ENCODE measurements around the gene CLDN17. TPM values are rescaled to one million over a fixed set of nuclear protein-coding genes. Genes with fewer than 3 reads are reported as not detected.

CLDN17 gene
- total RNA-seq, 1 donor from 2014 or later: not detected

DNA sequence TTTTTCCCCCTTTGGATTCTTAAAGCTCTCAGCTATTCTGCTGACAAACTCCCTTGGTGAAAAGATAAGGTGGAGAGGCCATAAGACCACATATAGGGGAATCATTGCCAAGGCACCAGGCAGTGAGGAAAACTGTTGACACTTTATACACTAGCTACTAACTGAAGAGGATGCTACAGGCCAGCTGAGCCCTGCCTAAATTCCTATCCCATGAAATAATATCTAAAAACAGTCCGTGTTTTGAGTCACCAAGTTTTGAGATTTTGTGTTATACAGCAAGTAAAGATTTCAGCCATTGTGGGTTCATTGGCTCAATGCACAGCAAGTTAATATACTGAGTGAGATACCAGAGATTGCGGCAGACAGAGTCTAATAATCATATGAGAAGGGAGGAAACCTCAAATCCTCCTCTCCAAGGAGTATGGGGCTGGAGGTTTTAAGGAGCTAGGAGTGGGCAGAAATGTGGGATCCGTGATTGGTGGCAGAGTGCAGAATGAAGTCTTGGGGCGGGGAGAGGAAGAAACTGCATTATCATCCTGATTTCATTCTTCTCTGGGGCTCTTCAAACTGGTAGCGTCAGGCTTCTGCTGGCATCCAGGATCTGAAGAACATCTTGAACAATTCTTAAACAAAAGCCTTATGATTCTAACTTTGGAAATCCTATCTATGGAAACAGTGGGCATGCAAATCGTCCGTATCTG lies 40.1 kb upstream of the CLDN17 start:
- H3K9me3 Mint-ChIP-seq: peaks cover 7% of the 10 kb centered on the region
- DNase-seq (ENCODE audit: low read depth, low spot score): no peak
- no peaks in the 10 kb centered on the region for H3K36me3 Mint-ChIP-seq (ENCODE audit: low read depth)
- peak overlapping the region; percentile 96 for H3K27ac Mint-ChIP-seq (ENCODE audit: unreplicated experiment)
- no peak overlapping the region for H3K4me3 Mint-ChIP-seq
- peaks cover 27% of the 10 kb centered on the region for H3K4me1 Mint-ChIP-seq
- H3K27me3 Mint-ChIP-seq (ENCODE audit: low read depth): peaks cover 4% of the 10 kb centered on the region
- TF ChIP-seq, protein P1, sequence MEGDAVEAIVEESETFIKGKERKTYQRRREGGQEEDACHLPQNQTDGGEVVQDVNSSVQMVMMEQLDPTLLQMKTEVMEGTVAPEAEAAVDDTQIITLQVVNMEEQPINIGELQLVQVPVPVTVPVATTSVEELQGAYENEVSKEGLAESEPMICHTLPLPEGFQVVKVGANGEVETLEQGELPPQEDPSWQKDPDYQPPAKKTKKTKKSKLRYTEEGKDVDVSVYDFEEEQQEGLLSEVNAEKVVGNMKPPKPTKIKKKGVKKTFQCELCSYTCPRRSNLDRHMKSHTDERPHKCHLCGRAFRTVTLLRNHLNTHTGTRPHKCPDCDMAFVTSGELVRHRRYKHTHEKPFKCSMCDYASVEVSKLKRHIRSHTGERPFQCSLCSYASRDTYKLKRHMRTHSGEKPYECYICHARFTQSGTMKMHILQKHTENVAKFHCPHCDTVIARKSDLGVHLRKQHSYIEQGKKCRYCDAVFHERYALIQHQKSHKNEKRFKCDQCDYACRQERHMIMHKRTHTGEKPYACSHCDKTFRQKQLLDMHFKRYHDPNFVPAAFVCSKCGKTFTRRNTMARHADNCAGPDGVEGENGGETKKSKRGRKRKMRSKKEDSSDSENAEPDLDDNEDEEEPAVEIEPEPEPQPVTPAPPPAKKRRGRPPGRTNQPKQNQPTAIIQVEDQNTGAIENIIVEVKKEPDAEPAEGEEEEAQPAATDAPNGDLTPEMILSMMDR (conservative IDR thresholded peaks at IDR 0.05): no peak

DNA sequence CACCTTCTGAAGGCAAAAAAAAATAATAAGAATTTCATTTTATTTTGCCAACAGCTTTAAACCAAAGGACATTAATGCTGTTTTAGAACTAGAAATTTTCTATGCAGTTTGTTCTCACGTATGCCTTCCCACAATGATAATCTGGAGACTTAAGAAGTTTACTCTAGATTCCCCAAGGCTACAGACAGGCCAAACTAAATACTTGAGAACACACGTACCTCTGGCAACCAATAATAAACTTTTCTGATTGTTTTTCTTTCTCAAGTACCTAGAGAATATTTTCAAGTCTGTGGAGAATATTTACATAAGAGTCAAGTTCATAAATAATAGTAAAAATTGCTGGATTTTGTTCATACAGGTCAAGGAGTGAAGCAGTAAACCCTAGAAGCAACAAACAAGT lies 33.4 kb upstream of the CLDN17 start:
- TF ChIP-seq, protein P1 (conservative IDR thresholded peaks at IDR 0.05): no peak
- Mint-ChIP-seq H3K9me3 (peaks cover 10% of the 10 kb centered on the region), H3K4me1 (no peaks in the 10 kb centered on the region), H3K36me3 (ENCODE audit: low read depth) (no peaks in the 10 kb centered on the region), H3K27ac (ENCODE audit: unreplicated experiment) (no peak overlapping the region), H3K4me3 (no peak overlapping the region), H3K27me3 (ENCODE audit: low read depth) (peaks cover 7% of the 10 kb centered on the region)
- DNase-seq (ENCODE audit: low read depth, low spot score): no peak

DNA sequence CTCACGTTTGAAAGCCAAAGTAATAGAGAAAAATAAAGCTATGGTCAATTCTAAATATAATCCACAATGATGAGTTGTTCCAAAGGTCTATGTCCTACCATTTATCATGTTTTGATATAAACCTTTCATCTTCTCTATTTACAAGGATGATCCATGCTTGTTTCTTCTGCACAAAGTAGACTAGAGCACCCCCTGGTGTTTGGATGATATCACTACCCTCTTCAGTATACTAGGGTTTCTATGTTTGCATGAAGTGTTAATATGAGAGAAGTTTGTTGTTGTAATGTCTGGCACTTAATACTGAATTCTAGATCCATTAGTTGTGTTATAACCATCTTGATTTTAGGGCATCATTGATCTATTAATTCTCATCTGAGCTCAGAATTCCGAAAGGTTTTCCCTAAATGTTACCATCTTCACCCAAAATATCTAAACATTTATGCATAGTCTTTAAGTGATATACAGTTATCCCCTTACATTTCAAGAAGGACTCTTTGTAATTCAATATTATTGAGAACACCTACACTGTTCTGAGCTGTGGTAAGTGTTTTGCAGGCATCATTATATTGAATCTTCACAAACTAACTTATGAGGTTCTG lies 28.2 kb upstream of the CLDN17 start:
- Mint-ChIP-seq H3K27me3 (ENCODE audit: low read depth) (peaks cover 7% of the 10 kb centered on the region), H3K4me3 (no peak overlapping the region), H3K27ac (ENCODE audit: unreplicated experiment) (no peak overlapping the region), H3K4me1 (no peaks in the 10 kb centered on the region), H3K9me3 (no peaks in the 10 kb centered on the region), H3K36me3 (ENCODE audit: low read depth) (no peaks in the 10 kb centered on the region)
- TF ChIP-seq, protein P1 (conservative IDR thresholded peaks at IDR 0.05): peak; percentile 81
- DNase-seq (ENCODE audit: low read depth, low spot score): peak; percentile 27

DNA sequence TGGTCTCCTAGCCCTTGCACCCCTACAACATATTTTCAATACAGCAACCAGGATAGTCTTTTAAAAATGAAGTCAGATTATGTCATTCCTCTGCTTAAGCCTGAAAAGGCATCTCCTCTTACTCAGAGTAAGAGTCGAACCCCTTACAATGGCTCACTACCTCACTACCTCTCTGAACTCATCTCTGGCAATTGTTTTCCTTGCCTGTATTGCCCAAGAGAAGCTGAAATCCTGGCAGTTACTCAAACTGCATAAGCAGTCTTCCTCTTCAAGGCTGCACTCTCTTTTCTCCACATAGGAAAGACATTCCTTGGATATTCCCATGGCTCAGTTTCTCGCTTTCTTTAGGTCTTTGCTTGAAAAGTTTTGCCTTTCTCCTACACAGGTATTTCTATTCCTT lies 26.6 kb upstream of the CLDN17 start:
- Mint-ChIP-seq H3K27me3 (ENCODE audit: low read depth) (peaks cover 7% of the 10 kb centered on the region), H3K9me3 (no peaks in the 10 kb centered on the region), H3K36me3 (ENCODE audit: low read depth) (no peaks in the 10 kb centered on the region), H3K27ac (ENCODE audit: unreplicated experiment) (no peak overlapping the region), H3K4me3 (no peak overlapping the region), H3K4me1 (no peaks in the 10 kb centered on the region)
- TF ChIP-seq, protein P1 (conservative IDR thresholded peaks at IDR 0.05): no peak
- DNase-seq (ENCODE audit: low read depth, low spot score): no peak

DNA sequence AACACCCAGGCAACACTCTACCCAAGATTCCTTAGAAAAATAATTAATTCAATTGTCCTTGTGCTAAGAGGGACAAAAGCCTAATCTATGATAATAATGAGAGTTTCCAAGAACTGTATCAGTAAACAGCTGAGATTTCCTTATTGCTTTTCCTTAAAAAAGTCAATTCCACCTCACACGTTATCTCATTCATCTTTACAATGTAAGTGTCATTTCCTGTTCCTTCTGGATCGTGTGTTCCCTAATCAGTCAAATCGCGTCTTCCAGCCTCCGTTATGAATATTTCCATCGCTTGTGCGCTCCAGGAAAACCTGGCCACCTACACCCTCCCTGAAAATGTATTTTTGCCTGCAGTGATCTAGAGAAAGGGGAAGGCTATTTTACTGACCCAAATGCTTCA lies 23.9 kb upstream of the CLDN17 start:
- Mint-ChIP-seq H3K27ac (ENCODE audit: unreplicated experiment) (no peak overlapping the region), H3K4me1 (no peaks in the 10 kb centered on the region), H3K27me3 (ENCODE audit: low read depth) (peaks cover 7% of the 10 kb centered on the region), H3K9me3 (no peaks in the 10 kb centered on the region), H3K4me3 (no peak overlapping the region), H3K36me3 (ENCODE audit: low read depth) (no peaks in the 10 kb centered on the region)
- TF ChIP-seq, protein P1 (conservative IDR thresholded peaks at IDR 0.05): no peak
- no peak for DNase-seq (ENCODE audit: low read depth, low spot score)
